NCI-H748 treated with DMSO at 0.1 percent for 48 hours (cell line): ENCODE measurements around the gene PROM2.
"Not testable (repeated sequence)": the region's sequence is repeated elsewhere in the genome, so short reads cannot be mapped to it uniquely, and the experiment has no call there.

Source experiments
- DNase-seq: peaks from one replicate; lab custom pipeline; 2025; lab: John Stamatoyannopoulos, UW

PROM2 gene

GRCh38 chr2:95268211-95269035 is 5.8 kb upstream of the PROM2 start:
- no peak for DNase-seq

DNA sequence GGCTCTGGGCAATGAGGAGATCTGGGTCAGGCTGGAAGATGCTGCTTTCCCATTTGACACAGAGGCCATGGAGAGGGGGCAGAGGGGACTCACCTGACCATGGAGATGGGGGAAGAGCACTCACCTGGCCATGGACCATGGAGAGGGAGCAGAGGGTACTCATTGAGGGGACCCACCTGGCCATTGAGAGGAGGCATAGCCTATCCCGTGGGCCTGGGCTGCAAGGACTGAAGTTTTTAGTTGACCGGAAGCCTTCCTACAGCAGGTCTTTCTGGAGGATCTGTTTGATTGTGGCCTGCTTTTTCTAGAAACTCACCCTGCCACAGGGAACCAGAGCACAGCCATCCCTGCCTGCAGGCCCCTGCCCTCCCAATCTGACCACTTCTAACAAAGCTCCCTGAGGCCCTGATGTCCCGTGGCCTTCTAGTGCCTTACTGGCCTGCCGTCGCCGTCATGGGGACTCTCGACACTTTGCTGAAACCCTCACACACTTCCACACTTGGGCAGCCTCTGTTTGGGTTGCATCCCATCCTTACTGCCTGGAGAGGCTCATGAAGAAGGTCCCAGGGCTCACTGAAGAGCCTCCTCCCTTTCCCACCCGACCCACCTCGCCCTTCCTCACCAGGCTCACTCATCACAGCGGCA is 5.1 kb upstream of the PROM2 start:
- DNase-seq: no peak

- not testable (repeated sequence) for DNase-seq
These were observed 4.5 kb upstream of the PROM2 start for GRCh38 chr2:95269745-95270144.

GRCh38 chr2:95270541-95271081 is 3.6 kb upstream of the PROM2 start:
- DNase-seq: no peak

DNA sequence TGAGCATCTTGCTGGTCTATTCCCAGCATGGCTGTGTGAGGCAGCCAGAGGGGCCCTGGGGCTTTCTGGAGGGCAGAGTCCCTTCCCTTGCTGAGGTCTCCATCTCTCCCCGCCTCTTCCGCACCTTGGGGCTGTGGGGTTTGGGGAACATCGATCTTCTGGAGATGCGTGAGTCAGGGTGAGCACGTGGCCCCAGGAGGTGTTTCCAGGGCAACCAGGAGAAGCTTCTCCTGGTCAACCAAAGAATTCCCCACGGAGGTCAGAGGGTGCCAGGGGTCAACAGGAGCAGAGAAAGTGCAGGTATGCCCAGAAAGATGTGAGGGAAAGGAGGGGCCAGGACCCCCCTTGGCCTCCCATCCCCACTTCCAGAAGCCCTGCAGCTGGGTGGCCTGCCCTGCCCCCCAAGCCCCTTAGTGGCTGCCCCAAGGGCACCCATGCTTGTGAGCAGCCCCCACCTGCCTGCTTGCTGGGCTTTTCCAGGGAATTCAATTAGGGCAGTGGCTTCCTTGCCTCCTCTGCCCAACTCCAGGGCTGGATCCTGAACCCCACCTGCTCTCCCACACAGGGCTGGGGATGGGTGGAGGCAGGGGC is 2.8 kb upstream of the PROM2 start:
- DNase-seq: no peak

DNA sequence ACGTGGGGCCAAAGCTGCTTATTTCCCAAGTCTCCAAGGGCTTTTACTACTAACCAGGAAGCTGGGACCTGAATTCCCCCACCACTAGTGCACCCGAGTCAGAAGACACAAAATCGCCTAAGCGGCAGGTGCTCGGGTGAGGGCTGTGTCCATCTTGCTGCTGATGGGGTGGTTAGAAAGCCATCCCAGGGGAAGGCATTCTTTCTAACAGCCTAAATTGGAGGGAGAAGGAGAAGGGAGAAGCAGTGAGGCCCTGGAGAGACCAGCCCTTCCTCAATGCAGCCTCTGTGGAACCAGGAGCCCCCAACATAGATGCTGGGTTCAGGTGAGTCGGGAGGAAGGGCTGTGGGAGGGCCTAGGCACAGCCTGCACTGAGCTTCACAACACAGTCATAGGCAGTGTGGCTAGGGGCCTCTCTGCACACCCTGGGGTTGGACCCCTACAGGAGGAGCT is 1.9 kb upstream of the PROM2 start:
- DNase-seq: no peak

GRCh38 chr2:95272781-95273180 is 1.5 kb upstream of the PROM2 start:
- DNase-seq: no peak

- DNase-seq: no peak
These were observed 521 bp upstream of the PROM2 start for GRCh38 chr2:95273566-95274290.

DNA sequence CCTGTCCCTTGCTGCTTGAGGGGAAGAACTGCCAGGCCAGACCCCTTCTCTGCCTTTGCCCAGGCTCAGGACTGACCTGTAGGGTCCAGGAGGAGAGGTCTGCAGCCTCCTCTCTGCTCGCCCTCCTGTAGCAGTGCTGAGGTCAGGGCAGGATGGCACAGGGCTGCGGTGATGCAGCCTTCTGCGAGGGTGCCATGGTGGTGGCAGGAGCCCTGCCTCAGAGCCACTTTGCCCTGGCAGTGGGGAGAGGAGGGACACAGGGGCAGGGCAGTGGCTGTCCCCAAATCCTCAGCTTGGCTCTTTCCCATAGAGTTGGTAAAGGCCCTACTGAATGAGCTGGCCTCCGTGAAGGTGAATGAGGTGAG is 884 bp downstream of the PROM2 start:
- no peak for DNase-seq

- DNase-seq: no peak
These were observed 1.5 kb downstream of the PROM2 start for GRCh38 chr2:95275601-95276243.

- no peak for DNase-seq
These were observed 2.1 kb downstream of the PROM2 start for GRCh38 chr2:95276244-95276887.

DNA sequence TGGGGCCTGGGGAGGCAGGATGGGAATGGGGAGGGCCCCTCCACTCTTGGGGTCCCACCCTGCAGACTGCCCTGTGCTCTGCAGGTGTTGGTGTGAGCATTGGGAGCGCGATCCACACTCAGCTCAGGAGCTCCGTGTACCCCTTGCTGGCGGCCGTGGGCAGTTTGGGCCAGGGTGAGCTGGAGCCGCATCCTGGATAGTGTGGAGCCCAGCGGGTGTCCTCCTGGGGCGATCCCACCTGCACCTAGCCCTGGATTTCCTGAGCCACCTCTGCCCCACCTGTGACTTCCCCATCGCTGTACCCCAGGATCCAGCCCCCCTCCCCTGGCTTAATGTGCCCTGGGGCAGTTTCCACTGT is 2.6 kb downstream of the PROM2 start:
- DNase-seq: no peak

GRCh38 chr2:95277246-95277906 is 3.1 kb downstream of the PROM2 start:
- no peak for DNase-seq

GRCh38 chr2:95278051-95278471 is 3.8 kb downstream of the PROM2 start:
- DNase-seq: no peak

DNA sequence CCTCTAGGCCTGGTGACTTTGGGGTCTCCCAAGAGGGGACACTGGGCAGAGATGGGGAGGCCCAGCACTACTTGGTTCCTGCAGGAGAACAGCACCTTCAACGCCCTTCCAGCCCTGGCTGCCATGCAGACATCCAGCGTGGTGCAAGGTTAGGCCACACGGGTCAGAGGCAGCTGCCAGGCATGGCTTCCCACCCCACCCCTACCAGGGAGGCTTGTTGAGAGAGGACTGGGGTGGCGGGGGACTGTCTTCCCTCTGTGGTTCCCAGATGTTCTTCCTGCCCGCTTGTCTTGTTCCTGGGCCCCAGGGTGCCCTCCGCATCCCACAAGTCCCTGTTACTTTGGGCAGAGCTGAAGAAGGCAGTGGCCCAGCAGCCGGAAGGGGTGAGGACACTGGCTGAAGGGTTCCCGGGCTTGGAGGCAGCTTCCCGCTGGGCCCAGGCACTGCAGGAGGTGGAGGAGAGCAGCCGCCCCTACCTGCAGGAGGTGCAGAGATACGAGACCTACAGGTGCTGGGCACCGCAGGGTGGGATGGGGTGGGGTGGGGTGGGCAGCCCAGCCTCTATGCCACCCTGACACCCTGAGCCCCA is 4.5 kb downstream of the PROM2 start:
- DNase-seq: no peak

- no peak for DNase-seq
These were observed 5.3 kb downstream of the PROM2 start for GRCh38 chr2:95279435-95280035.

DNA sequence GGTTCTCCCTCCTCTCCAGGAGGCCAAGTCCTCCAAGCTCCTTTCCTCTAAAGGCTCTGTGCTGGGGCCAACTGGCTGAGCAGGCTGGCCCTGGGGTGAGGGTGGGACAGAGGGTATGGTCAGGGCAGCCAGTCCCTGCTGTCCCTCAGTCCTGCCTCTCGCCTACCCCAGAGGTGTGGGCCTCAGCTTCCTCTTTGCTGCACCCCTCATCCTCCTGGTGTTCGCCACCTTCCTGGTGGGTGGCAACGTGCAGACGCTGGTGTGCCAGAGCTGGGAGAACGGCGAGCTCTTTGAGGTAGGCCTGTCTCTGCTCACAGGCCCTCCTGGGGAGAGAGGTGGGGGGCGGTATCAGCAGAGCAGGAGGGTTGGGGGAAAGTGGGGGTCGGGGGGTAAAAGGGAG is 6.8 kb downstream of the PROM2 start:
- DNase-seq: no peak

DNA sequence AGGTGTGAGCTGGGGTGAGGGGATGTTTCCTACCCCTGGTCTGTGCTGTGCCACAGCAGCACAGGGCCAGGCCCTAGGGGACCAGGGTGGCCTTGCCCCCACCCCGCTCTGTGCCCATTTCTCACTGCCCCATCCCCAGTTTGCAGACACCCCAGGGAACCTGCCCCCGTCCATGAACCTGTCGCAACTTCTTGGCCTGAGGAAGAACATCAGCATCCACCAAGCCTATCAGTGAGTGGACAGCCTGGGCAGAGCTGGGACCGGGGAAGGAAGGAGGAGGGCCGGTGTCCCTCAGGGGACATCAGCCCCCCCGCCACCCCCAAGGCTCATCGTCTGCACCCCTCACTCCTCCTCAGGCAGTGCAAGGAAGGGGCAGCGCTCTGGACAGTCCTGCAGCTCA is 7.5 kb downstream of the PROM2 start:
- no peak for DNase-seq

DNA sequence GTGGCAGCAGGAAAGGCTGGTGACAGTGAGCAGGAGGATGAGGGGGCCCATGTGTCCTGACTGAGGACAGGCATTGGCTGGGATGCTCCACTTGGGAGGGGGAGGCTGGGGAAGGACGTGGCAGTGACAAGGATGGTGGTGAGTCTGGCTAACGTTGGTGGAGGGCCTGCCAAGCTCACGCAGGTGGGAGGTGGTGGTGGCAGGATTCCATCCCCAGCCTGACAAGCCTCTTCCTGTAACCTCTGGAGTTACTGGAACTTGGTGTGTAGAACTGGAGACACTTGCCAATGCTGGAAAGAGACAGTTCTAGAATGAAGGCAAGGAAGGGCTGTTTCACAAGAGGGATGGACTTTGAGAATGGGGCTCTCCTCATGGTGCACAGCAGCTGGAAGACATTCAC is 8.2 kb downstream of the PROM2 start:
- DNase-seq: no peak

GRCh38 chr2:95283562-95283961 is 9.3 kb downstream of the PROM2 start:
- no peak for DNase-seq
